ENCODE results near the gene BCAR3. TPM values are rescaled to one million over a fixed set of nuclear protein-coding genes. Genes with fewer than 3 reads are reported as not detected.
A peak's percentile ranks its signal among the peaks of the same experiment; 100 is the strongest.

Gene BCAR3
- total RNA-seq, 2 donors from 2014 or later = 32.7 to 48.7 TPM

- H3K36me3 ChIP-seq (ENCODE audit: control insufficient read depth, insufficient read depth, low read length) = peaks cover 82% of the 10 kb centered on the region
- no peak overlapping the region for H3K27ac ChIP-seq (ENCODE audit: low read depth, low read length)
- H3K4me1 Mint-ChIP-seq = peaks cover 6% of the 10 kb centered on the region
- H3K4me3 Mint-ChIP-seq = no peak overlapping the region
- H3K9me3 ChIP-seq (ENCODE audit: control insufficient read depth, low read length) = no peaks in the 10 kb centered on the region
- no peak overlapping the region for H3K27ac Mint-ChIP-seq
- WGBS, 2 experiments (ENCODE audit: insufficient coverage in 1 of 2, insufficient read length in 1 of 2) = 100% methylated on average over 1 of the region's 2 CpGs
- no peak overlapping the region for H3K4me3 ChIP-seq (ENCODE audit: low read length)
- H3K9me3 Mint-ChIP-seq = no peaks in the 10 kb centered on the region
- no peaks in the 10 kb centered on the region for H3K27me3 Mint-ChIP-seq (ENCODE audit: insufficient read depth)
- no peak overlapping the region for H3K9ac ChIP-seq (ENCODE audit: extremely low read depth, low read length, poor library complexity, severe bottlenecking)
- H3K36me3 Mint-ChIP-seq (ENCODE audit: low read depth) = peaks cover 34% of the 10 kb centered on the region
- TF ChIP-seq CTCF (conservative IDR thresholded peaks at IDR 0.05) = no peak
- no peak for DNase-seq
- H3K27me3 ChIP-seq (ENCODE audit: control insufficient read depth, insufficient read depth, low read length, poor library complexity, severe bottlenecking) = no peaks in the 10 kb centered on the region
- H3K4me1 ChIP-seq (ENCODE audit: control insufficient read depth, insufficient read depth, low read length) = no peaks in the 10 kb centered on the region
Observed at GRCh38 chr1:93537924-93538323, 143.7 kb downstream of the BCAR3 start.

GRCh38 chr1:93537396-93537795 lies 144.2 kb downstream of the BCAR3 start:
- Histone ChIP-seq H3K9ac (ENCODE audit: extremely low read depth, low read length, poor library complexity, severe bottlenecking) (no peak overlapping the region), H3K4me3 (ENCODE audit: low read length) (no peak overlapping the region), H3K4me1 (ENCODE audit: control insufficient read depth, insufficient read depth, low read length) (peaks cover 2% of the 10 kb centered on the region), H3K27me3 (ENCODE audit: control insufficient read depth, insufficient read depth, low read length, poor library complexity, severe bottlenecking) (no peaks in the 10 kb centered on the region), H3K9me3 (ENCODE audit: control insufficient read depth, low read length) (no peaks in the 10 kb centered on the region), H3K36me3 (ENCODE audit: control insufficient read depth, insufficient read depth, low read length) (peaks cover 85% of the 10 kb centered on the region), H3K27ac (ENCODE audit: low read depth, low read length) (no peak overlapping the region)
- no peak for DNase-seq
- Mint-ChIP-seq H3K36me3 (ENCODE audit: low read depth) (peaks cover 40% of the 10 kb centered on the region), H3K27ac (peak overlapping the region; percentile 3), H3K4me1 (peaks cover 11% of the 10 kb centered on the region), H3K27me3 (ENCODE audit: insufficient read depth) (no peaks in the 10 kb centered on the region), H3K9me3 (no peaks in the 10 kb centered on the region), H3K4me3 (no peak overlapping the region)
- no peak for TF ChIP-seq CTCF (conservative IDR thresholded peaks at IDR 0.05)

DNA sequence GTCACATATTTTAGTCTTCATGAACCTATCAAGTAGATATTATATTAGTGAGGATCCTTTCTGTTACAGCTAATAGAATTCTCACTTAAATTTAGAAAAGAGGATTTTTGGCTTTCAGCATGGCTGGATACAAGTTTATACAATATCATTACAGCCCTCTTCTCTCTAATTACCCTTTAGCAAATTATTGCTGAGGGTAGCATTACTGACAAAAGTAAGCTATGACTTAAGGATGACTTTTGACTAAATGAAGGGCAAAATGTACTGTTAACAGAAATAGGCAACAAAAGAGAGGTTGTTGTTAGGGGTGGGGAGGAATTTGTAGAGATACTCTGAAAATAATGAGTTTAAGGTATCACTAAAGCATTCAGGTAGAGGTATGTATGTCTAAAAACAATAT lies 148.0 kb downstream of the BCAR3 start:
- no peak for TF ChIP-seq CTCF (conservative IDR thresholded peaks at IDR 0.05)
- Mint-ChIP-seq H3K36me3 (ENCODE audit: low read depth) (peaks cover 55% of the 10 kb centered on the region), H3K27ac (no peak overlapping the region), H3K27me3 (ENCODE audit: insufficient read depth) (no peaks in the 10 kb centered on the region), H3K4me3 (no peak overlapping the region), H3K4me1 (peaks cover 12% of the 10 kb centered on the region), H3K9me3 (no peaks in the 10 kb centered on the region)
- Histone ChIP-seq H3K4me3 (ENCODE audit: low read length) (no peak overlapping the region), H3K27ac (ENCODE audit: low read depth, low read length) (no peak overlapping the region), H3K36me3 (ENCODE audit: control insufficient read depth, insufficient read depth, low read length) (peaks cover 88% of the 10 kb centered on the region), H3K4me1 (ENCODE audit: control insufficient read depth, insufficient read depth, low read length) (peaks cover 2% of the 10 kb centered on the region), H3K9me3 (ENCODE audit: control insufficient read depth, low read length) (no peaks in the 10 kb centered on the region), H3K9ac (ENCODE audit: extremely low read depth, low read length, poor library complexity, severe bottlenecking) (no peak overlapping the region), H3K27me3 (ENCODE audit: control insufficient read depth, insufficient read depth, low read length, poor library complexity, severe bottlenecking) (no peaks in the 10 kb centered on the region)
- DNase-seq = no peak
